Activated CD4-positive, alpha-beta T cell treated with anti-CD3 and anti-CD28 coated beads, Interleukin-2, amount 50 U/mL, for 4 hours (primary cell): Measurements from ENCODE around the gene FHL3.

Source experiments
- DNase-seq, 2 experiments: peaks; one replicate each; pipeline ENCODE4 v3.0.0-alpha.2; 2020

FHL3 gene, protein sequence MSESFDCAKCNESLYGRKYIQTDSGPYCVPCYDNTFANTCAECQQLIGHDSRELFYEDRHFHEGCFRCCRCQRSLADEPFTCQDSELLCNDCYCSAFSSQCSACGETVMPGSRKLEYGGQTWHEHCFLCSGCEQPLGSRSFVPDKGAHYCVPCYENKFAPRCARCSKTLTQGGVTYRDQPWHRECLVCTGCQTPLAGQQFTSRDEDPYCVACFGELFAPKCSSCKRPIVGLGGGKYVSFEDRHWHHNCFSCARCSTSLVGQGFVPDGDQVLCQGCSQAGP

GRCh38 chr1:38005195-38006007 lies at the start of gene FHL3:
Gene FHL3, minus strand, starts transcription at chr1:38005514. Its CDS starts 6,102 bp downstream, at chr1:37999412.
- DNase-seq: no peak

DNA sequence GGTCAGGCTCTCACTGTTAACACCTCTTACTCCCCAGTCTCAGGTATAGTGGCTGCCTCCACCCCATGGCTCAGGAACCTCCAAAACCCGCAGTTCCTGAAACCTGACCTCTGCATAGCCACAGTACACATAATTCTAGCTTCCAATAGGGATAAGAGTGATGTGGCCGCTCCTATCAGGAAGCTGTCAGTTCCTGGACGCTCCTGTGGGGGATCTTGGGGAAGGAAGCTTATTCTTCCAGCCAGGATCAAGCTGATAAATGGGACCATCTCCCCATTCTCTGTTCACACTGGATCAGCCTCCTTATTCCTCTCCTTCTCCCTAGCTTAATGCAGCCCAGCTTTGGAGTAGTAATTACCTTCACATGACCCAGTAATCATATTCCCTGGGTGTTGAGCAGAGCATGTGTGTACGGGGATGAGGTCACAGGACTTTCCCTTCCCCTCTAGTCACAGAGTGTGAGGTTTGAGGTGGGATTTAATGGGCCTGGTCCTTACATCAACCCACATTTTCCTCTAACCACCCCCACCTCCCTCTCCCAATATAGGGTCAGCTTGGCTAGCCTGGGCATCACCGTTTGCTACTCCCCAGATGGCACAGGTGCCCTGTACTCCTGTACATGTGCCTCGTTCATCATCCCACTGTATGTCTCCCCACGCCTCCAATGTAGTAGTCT lies 48.2 kb upstream of the FHL3 start:
- no peak for DNase-seq

DNA sequence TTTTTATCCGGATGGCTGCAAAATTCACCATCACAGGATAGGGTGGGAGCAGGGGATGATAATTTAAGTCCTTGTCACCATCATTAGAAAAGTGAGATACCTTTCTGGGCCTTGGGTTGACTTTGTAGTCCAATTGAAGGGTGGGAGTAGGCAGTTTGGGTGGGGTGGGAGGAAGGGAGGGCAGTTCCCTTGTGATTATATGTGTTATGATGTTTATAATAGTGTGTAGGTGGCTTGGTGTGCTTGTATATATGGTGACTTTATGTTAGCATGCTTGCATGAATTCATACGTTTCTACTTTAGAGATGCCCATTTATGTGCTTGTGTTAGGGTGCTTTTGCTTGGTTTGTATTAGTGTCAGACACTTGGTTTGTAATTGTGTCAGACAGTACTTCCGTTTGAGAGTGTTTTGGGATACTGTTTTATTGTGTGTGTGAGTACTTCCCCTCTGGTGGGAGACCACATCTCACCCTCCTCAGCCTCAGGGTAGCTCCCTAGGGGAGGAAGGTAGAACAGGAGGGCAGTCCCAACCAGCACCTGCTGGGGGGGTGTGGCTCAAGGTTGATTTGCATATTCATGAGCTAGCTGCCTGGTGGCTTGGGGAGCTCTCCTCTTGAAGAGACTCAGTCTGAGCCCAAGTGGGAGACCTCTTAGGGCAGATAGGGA lies 47.6 kb upstream of the FHL3 start:
- DNase-seq: no peak

GRCh38 chr1:38051079-38051543 lies 45.8 kb upstream of the FHL3 start:
- no peak for DNase-seq

DNA sequence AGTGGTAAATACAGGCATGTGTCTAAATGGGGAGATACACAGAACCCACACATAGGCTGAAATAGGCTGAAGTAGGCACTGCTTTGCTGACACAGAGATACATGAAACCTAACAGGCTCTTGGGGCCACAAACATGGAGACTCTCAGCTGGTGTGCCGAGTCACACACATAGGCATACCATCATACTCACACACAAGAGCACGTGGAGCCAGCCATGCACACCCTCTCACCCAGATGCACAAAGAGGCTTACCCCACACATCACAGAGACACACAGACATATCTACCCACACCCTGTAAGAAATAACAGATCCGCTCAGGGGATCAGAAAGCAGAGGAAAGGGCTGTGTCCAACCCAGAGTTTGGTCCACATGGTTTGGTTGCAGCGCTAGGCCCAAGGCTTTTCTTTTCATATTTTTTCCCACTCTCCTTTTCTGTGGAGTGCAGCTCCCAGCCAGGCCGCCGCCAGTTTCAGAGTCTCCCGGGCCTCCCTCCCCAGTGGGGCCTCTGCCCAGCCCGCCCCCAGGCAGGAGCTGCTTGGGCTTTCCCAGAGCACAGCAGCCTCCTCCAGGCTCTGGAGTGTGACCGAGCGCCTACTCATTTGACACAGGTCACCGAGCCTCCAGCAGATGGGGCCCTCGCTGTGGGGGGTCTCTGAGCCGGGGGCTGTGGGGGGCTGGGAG lies 45.2 kb upstream of the FHL3 start:
- DNase-seq: no peak

DNA sequence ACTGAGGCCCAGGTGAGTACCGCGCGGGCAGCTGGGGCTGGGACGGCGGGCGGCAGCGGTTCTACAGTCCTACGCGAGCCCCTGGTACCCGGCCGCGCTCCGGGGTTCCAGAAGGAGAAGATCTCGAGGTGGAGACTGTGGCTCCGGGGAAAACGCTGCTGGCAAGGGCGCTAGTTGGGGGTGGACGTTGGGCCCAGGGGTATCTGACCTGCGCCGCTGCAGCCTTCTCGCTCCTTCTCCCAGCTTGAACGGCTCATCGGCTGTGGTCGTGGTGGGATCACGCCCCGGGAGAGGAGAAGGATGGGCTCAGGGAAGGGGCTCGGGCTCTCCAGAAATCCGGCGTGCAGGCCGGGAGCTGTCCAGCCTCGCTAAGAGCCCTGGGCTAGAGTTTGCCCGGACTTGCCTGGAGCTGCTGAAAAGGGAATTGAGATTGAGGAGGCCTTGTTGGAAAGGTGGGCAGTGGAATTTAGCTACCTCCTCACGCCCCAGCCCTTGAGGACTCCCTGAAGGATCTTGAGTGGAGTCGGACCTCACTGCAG lies 42.4 kb upstream of the FHL3 start:
- DNase-seq: no peak

DNA sequence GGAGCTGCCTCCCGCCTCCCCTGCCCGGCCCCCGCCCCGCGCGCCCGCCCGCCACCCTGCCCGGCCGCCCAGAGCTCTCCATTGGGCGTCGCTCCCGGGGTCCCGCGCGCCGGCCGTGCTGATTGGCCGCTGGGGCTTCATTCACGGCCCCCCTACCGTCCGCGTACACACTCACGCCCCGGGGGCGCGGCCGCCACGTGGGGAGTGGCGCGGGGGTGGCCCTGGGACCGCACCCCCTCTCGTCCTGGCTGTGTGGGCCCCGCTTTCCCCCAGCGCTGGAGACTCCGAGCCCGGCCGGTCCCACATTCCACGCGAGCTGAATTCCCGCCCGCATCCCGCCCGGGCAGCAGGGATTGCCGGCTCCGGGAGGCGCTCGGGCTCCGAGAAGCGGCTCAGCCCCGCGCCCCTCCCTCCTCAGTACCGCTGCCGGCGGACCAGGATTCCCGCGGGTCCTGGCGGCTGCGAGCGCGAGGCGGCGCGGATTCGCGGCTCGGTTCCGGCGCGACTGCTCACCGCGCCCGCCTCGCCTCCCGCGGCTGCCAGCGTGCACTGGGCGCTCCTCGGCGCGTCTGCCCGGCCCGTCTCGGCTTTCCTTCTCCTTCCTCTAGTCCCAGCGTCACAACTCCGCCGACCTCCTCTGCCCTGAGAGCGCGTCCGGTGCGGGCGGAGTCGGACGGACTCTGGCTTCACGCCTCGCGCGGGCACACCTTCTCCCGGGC lies 41.7 kb upstream of the FHL3 start:
- peak; percentile 68 to 75 for DNase-seq

- DNase-seq: no peak
Measured at GRCh38 chr1:38046333-38046883, 41.1 kb upstream of the FHL3 start, which contains the start of gene POU3F1. Gene POU3F1, minus strand, starts transcription at chr1:38046793. Its CDS starts 50 bp downstream, at chr1:38046743.

DNA sequence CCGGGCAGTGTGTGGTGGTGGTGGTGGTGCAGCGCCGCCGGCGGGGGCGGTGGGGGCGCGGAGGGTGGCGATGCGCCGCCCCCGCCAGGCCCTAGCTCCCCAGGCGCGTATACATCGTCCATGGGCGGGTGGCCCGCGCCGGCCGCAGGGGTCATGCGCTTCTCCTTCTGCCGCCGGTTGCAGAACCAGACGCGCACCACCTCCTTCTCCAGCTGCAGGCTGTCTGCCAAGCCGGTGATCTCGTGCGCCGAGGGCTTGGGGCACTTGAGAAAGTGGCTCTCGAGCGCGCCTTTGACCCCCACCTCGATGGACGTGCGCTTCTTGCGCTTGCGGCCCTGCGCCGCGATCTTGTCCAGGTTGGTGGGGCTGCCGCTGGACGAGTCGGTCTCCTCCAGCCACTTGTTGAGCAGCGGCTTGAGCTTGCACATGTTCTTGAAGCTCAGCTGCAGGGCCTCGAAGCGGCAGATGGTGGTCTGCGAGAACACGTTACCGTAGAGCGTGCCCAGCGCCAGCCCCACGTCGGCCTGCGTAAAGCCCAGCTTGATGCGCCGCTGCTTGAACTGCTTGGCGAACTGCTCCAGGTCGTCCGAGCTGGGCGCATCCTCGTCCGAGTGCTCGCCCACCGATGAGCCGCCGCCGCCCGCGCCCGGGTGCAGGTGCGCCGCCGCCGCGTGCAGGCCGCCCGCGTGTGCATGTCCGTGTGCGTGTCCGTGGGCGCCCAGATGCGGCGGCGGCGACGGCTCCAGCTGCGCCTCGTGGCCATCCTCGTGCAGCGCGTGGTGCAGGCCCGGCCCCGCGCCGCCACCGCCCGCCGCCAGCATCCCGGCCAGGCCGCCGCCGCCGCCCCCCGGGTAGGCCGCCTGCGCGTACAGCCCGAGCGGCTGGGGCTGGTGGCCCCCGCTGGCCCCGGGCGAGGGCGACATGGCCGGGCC lies 40.4 kb upstream of the FHL3 start:
- DNase-seq: no peak

DNA sequence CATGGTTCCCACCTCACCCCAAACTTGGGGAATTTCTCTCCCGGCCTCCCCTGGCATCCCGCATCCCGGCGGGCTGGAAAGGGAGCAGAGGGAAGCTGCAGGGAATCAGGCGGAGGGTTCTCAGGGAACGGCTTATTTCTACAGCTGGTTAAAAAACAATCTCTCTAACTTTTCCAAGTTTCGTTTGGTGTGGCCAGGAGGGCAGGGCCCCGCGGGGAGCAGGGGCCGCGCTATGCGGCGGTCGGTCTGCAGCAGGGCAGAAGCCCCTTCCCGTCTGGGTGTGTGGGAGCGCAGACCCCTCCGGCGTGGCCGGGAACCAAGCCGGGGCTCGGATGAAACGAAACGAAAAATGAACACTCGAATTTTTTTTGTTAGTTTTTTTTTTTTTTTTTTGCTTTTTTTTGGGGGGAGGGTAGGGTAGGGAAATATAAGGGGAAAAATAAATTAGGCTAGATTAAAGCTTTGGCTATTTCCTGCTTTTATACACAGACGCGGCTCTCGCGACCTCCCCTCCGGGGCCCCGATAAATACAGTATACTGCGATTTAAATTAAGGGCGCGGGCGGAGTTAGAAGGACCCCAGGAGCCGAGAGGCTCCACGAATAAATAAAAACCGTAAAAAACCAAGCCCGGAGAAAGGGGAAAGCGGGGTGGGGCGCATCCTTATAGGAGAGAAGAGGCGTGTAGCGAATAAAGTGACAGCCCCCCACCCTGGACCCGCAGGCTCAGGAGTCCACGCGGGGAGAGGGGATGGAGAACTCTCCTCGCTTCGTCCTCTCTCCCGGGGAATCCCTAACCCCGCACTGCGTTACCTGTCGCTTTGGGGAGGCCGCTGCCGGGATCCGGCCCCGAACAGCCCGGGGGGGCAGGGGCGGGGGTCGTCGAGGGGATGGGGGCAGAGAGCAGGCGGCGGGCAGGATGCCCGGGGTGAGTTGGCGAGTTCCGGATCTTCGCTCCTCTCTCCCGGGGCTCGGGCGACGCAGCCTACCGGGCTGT lies 39.2 kb upstream of the FHL3 start:
- no peak for DNase-seq

DNA sequence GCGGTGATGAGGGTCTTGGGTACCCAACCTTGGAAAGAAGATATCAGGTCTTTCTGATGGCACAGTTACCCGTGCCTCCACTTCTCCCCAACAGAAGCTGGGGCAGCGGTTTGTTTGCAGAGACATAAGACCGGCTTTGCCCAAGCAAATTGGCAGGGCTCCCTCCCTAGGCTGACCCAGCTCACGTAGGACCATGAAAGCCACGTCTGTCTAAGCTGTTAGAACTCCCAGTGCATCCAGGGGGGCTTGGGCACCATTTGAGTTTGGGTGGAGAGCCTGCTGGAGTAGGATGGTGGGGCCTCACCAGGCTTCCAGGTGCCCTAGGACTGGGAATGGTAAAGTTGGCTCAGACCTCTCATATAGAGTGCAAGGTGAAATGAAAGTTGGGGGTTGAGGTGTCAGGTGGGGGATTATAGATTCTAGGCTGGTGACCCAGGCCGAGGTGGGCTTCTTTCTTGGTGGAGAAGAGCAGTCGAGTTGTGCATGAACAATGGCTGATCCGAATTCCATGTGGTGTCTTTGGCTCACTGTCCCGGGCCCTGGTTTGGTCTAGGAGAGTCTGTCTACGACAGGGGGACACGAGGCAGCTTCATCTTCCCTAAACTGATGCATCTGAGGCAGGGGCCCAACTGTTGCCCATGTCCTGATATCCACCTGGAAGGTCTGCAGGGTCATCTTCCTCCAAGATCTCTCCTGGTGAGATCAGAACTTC lies 37.9 kb upstream of the FHL3 start:
- no peak for DNase-seq

GRCh38 chr1:38041936-38042834 lies 36.9 kb upstream of the FHL3 start:
- DNase-seq: no peak

- no peak for DNase-seq
Measured at GRCh38 chr1:38039331-38040088, 34.2 kb upstream of the FHL3 start.

DNA sequence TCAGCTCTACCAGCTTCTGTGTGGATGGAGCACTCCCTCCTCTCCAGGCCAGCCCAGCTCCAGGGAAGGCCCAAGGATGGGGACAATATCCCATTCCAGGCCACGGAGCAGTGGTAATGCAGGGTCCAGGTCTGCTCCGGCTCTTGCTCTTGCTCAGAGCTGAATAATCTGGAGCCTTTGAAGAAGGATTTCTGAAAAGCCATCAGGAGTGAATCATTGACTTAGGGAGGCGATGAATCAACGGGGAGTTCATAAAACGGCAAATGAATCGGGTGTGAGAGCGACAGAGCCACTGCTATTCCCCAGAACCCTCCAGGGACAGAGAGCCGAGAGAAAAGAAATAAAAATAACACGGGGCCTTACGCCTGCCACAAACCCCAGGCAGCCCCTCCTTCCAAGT lies 33.5 kb upstream of the FHL3 start:
- no peak for DNase-seq

GRCh38 chr1:38037221-38037939 lies 32.1 kb upstream of the FHL3 start:
- no peak for DNase-seq
